Activated CD4-positive, alpha-beta T cell treated with anti-CD3 and anti-CD28 coated beads, Interleukin-2, Interleukin-4, amounts not matched to agents 100 ng/mL and 50 ng/mL, durations not matched to agents 16 hours and 8 hours (primary cell): ENCODE results near the gene LZTR1.
A peak's percentile ranks its signal among the peaks of the same experiment; 100 is the strongest.
"Not testable (repeated sequence)": the region's sequence is repeated elsewhere in the genome, so short reads cannot be mapped to it uniquely, and the experiment has no call there.

Experiments
- DNase-seq: peaks from one replicate; pipeline ENCODE4 v3.0.0-alpha.2; 2020; ENCODE audit warnings: low spot score

Gene LZTR1

GRCh38 chr22:20996598-20997535 is 14.8 kb downstream of the LZTR1 start:
- no peak for DNase-seq

DNA sequence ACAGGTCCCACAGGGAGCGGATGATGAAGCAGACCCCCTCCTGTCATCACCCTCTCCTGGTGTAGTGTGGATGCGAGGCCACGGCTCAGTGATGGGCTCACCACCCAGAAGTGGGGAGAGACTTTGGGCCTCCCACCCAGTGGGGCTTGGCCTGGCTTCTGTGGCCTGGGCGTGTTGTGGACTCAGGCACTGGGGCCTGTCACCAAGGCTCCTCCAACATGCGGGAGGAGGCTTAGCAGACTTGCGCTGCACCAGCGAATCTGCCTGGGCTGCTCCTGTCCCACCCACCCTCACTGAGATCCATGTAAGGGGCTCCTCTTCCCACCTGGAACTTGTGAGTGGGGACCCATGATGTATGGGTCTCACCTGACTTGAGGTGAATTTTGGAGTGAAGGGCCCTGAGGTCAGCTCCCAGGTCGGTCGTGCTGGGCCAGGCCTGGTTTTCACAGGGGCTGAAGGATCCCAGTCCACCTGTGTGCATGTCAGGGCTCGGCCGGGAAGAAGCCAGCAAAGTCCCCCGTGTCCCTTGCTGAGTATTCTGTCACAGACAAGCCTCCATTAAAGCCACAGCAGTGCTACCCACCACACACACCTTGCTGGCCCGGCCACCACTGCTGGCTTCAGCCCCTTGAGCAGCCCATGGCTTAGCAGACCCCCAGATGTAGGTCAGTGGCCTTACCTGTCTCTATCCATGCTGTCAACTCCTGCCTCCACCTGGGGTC is 15.6 kb downstream of the LZTR1 start:
- DNase-seq: no peak

GRCh38 chr22:20998411-20999336 is 16.6 kb downstream of the LZTR1 start:
- no peak for DNase-seq

DNA sequence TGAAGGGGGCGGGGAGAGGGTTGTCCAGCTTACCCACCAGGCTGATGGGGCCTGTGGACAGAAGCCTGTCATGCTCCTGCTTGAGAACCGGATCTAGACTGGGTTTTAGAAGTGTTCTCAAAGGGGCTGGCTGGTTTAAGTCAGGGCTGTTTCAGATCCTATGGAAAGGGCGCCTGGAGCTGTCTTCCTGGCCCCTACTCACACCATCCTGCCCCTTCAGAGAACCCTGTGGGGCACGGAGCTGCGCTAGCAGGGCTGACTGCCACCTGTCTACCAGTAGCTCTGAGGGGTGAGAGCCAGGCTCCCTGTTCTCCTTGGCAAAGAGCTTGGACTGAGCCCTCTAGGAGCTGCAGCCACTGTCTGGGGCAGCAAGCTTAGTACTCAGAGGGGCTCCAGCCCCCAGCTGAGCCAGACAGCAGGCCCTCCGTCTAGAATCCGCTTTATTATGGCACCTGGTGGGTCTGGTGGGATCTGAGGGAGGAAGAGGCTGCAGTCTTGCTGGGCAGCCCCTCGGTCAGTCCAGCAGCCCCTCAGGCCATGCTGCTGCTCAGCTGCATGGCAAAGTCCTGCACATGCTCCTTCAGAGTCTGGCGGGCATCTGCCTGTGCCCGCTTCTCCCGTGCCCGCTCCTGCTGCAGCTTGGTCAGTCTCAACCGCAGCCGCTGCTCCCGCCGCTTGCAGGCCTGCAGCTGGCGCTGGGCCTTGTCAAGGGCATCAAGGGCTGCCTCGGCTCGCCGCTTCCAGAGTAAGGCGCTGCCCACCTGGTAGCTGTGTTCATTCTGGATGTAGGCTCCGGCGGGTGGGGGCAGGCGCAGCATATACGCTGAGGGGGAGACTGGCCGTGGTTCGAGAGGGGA is 17.5 kb downstream of the LZTR1 start:
- no peak for DNase-seq

DNA sequence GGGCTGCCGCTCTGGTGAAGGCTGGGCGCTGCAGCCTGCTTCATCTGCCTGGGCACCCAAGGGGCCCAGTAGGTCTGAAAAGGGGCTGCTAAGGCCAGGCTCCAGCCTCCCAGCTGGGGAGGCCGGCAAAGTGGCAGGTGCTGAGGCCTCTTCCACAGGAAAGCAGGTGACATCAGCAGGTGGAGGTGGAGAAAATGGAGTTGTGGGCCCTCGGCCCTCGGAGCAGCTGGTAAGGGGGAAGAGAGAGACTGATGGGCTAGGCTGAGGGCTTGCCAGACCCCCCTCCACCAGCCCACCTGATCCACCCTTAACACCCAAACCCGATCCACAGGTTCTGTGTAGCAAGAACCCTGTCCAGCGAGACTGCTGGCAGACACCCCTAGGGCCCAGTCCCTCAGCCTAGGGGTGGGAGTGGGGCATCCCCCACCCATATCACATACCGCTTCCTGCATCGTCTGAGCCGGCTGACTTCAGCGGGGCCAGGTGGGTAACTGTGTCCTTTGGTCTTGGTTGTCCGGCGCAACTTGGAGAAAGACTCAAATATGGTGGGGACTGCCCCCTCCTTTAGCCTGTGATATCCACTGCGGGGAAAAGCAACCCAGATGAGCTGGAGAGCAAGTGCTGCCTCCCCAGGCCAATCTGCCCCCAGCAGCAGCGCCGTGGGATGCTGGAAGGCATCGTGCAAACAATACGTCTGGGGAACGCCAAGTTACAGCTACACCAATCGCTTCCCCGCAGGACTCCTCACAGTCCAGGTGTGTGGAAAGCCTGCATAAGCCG is 18.3 kb downstream of the LZTR1 start:
- no peak for DNase-seq

DNA sequence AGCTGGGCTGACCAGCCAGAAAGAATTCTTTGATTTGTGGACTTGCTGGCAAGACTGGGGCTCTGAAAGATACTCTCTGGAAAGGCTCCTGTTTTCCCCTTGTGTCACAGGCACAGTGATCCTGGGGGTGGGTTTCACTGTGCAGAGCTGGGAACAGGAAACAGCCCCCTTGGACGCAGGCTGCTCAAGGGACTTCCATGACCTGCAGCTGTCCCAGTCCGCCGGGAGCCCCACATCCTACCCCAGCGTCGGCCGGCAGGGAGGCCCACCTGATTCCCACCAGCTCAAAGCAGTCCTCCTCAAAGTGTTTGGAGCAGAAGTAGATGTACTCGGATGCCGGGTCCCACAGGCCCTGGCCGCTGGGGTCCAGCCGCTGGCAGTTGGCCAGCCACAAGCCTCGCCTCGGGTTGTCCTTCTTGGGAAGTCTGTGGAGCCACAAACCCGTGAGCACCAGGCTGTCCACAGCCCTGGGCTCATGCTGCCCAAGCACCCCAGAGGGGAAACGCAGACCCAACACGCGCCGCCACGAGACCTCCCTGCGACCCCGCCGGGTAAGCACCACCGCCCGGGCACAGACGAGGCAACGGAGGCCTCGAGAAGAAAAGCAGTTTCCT is 19.0 kb downstream of the LZTR1 start:
- no peak for DNase-seq

GRCh38 chr22:21001601-21002325 is 19.7 kb downstream of the LZTR1 start, which contains the start of gene THAP7:
TSS of gene THAP7 (minus strand) at chr22:21002118. CDS start at chr22:21001911, 207 bp downstream.
- DNase-seq: peak; percentile 96

GRCh38 chr22:21003782-21004181 is 21.7 kb downstream of the LZTR1 start:
- no peak for DNase-seq

GRCh38 chr22:21009208-21009607 is 27.1 kb downstream of the LZTR1 start:
- not testable (repeated sequence) for DNase-seq

GRCh38 chr22:21009638-21010425 is 27.7 kb downstream of the LZTR1 start:
- no peak for DNase-seq

DNA sequence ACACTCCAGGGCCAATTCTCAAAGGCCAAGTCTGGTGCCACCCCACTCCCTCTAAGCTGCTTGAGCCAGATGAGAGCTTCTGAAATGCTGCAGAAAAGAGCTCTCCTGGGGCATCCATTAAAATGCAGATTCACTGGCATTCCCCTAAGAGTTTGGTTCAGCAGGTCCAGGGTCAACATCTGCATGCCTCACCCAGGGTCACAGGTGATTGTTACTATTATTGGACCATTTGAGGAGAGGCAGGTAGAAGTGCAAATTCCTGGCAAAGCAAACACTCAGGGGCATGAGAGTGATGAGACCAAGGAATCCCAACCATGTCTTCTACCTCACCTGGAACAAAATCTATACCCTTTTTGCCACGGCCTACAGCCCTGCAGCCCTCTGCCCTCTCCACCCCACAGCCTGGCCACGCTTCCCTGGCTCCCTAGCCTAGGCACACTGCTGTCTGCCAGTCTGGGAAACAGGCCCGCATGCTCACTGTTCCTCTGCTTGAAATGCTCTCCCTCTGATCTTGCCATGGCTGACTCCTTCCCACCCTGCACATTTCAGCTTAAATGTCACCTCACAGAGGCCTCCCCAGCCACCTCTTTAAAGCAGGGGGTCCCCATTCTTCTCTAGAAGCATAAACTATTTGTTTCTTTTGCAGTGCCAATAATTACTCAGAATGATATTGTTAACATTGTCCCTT is 28.5 kb downstream of the LZTR1 start:
- DNase-seq: no peak

DNA sequence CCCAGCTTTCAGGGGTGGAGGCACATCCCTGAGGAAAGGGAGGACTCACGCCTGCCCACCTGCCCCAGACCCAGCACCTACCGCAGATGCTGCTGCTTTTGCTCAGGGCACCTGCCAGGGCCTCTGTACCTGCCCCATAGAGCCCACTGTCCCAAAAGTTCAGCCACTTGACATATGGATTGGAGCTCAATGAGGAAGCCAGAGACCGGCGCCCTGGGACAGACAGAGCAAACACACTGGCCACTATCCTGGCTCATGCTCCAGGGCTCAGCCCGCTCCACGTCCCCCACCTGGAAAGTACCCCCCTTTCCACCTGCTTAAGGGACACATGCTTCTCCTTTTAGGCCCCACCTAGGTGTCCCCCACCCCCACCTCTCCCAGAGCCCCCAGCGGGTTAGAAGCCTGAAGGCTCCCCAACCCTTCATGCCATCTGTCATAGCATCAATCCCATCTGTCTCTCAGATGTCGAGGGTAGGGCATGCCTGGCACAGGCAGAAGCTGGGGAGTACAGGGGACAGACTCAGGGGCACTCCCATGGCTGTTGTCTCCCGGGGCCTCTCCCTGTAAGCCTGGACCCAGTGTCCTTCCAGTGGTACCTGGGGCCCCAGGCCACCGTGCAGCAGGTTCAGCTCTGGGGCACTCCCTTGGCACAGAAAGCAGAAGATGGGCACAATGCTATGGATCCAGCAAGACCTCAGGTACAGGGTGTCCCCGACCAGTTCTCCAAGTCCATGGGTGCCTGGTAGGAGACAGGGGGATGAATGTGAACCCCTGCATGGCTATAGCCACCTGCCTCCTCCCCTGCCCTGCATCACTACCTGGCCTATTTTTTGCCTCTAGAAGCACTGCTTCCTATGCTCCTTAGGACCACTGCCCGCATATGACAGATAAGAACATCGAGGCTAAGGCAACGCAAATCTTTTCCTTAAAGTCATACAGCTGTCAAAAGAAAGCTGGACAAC is 30.6 kb downstream of the LZTR1 start:
- no peak for DNase-seq

GRCh38 chr22:21013657-21014201 is 31.6 kb downstream of the LZTR1 start:
- no peak for DNase-seq

DNA sequence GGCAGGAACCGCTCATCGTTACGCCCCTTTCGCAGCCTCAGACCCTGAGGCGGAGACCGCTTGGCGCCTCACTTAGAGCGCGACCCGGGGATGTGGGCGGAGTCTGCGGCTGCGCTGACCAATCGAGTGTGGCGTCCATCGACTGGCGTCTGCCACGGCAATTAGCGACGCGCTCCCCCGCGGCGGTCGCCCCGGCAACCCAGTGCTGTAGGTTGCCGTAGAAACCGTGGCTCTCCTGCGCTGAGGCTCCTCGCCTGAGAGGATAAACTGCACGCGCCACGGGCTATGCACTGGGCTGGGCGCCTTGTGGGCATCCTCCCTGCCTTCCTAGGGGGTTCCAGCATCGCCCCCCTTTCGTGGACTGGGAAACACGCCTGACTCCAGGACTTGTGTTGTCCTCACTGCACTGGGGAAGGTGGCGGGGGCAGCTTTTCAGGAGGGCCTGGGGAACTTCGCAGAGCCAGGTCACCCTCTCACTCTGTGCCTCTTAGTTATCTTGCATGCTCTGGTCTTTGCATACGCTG is 32.2 kb downstream of the LZTR1 start:
- DNase-seq: peak; percentile 90

DNA sequence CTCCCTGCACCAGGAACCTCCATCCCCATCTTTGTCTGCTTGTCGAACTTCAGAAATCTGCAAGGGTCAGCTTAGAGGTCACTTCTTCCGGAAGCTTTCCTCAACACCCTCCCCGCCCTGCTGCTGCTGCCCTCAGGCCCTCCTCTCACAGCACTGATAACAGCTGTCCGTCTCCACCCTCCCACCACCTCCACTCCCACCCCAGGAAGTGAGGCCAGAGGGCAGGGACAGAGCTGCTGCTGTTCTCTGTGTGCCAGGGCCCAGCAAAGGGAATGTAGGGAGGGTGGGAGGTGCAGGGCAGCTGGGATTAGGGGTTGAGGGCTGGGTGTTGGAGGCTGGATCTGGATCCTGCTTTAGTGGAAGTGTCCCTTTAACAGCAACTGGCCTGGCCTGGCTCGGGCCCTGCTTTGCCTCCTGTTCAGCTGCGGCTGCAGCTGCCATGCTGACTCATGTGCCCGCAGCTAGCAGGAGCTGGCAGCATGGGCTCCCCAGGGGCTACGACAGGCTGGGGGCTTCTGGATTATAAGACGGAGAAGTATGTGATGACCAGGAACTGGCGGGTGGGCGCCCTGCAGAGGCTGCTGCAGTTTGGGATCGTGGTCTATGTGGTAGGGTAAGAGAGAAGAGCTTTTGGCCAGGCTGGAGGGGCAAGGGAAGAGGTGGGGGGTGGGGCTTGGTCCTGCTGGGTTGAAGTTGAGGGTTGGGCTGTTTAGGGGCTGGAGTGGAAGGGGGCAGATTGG is 32.8 kb downstream of the LZTR1 start, which contains the start of gene P2RX6:
P2RX6 (plus strand) TSS at position 440 of the 740 bp plus-strand sequence; CDS start at position 450, 10 bp downstream.
- DNase-seq: no peak
